GM18526 (cell line): Measurements from ENCODE around the gene CD200R1L.

Experiments used
- POLR2A ChIP-seq: IDR thresholded peaks from 3 replicates; pipeline ENCODE4 v1.6.1; 2011; ENCODE audit not compliant: insufficient read length; ENCODE audit errors: extremely low read depth

CD200R1L gene

GRCh38 chr3:112848196-112848595, 1.5 kb upstream of the CD200R1L start:
- no peak for TF ChIP-seq POLR2A

DNA sequence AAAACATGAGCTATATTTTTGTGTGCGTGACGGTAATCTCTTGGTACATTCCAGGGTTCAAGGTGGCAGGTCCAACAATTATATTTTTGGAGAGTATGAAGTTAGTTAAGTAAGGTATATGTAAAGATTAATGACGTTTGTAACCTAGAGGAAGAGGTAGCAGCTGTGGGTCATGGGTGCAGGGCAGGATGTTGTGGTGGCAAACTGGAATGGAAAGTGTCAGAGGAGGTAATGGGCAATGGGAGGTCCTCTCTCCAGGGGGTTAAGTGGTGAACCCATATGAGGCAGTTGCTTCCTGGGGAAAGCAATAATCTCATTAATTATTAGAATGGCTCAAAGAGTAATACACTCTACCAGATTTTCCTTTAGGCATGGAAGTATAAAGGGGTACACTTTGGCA, 1.0 kb upstream of the CD200R1L start:
- no peak for TF ChIP-seq POLR2A

DNA sequence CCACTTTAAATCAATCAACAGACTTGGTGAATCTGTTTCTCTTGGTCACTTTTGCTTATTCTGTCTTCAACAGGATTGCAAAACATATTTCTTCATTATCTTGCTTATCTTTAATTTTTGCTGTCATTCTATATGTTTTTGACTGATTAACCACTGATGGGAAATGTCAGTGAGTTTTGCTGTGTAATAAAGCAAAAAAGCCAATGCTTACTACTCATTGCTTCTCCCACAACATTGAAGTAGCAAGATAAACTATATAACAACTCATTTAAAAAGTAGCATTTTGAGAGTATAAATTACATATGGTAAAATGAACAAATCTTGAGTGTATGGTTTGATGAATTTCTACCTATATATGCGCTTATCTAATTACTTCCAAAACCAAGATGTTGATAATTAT, 892 bp downstream of the CD200R1L start:
- no peak for TF ChIP-seq POLR2A

GRCh38 chr3:112829046-112829445, 17.6 kb downstream of the CD200R1L start:
- no peak for TF ChIP-seq POLR2A

DNA sequence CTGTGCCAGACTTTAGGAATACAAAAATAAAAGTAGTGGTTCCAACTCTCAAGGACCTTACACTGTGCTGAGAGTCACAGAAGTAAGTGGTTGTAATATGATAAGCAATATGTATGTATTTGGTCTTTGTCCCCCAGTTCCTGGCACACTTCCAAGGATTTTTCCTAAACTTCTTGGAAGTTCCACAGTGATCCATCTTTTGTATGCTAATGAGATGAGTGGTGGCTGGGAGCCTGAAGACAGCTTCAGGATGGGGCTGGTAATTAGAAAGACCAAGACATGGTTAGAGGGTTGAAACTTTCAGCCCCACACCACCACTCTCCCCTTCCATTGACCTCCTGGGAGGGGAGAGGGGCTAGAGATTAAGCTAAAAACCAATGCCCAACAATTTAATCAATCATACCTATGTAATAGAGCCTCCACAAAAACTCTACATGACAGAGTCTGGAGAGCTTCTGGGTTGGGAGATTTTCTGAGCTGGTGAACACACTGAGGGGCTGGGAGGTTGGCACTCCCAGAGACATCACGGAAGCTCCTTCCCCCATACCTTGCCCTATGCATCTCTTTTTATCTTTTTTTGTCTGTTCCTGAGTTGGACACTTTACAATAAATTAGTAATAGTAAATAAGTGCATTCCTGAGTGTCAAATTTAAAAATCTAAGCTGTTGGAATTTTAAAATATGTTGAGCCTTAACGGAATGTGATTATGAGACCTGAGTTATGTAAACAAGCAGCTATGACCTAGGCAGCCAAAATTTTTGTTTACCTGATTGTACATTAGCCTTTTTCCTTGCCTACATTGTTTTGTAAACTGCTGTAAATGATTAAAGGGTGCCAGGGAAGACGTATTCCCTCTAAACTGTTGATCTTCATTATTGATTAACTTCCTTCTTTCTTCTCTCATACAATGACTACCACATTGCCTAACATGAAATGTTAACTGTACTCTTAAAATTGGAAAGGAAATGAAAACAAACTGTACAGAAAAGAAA, 24.3 kb downstream of the CD200R1L start:
- TF ChIP-seq POLR2A = no peak

DNA sequence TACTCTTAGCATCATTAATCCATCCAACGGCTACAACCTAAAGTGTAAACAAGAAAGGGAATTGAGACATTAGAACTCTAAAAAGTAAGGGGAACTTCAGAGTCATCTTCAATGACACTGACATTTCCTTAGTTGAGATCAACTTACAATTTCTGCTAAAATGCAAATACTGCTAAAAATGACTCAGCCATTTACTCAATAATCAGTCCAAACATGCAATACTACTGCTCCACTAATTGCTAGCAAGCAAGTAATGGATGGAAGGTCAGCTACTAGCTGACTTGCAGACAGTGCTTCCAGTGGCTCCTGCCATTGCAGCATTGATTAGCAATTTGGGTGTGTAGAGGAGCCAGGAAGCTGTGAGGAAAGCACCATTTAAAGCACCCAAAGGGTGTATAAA, 28.4 kb downstream of the CD200R1L start:
- TF ChIP-seq POLR2A = no peak

DNA sequence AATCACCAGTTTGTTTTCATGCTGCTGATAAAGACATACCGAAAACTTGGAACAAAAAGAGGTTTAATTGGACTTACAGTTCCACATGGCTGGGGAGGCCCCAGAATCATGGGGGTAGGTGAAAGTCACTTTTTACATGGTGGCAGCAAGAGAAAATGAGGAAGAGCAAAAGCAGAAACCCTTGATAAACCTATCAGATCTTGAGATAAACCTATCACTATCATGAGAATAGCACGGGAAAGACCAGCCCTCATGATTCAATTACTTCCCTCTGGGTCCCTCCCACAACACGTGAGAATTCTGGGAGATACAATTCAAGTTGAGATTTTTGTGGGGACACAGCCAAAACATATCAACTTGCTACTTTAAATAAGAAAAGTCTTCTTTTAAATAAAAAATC, 28.9 kb downstream of the CD200R1L start:
- TF ChIP-seq POLR2A = no peak

GRCh38 chr3:112817271-112817670, 29.4 kb downstream of the CD200R1L start:
- no peak for TF ChIP-seq POLR2A

DNA sequence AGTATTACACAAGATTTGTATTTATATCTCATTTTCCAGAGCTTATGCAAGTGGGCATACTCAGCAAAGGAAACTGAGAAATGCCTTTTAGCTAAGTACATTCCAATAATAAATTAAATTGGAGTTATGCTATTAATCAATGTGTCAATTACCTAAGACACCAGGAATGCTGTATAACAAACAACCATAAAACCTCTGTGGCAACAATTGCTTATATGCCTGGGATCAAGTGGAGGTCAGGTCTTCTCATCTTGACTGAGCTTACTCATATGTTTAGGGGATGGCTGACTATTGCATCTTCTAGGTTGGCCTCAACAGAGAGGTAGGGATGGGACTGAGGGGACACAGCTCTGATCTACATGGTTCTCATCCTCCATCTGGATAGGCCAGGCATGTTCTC, 30.7 kb downstream of the CD200R1L start:
- no peak for TF ChIP-seq POLR2A

- TF ChIP-seq POLR2A = no peak
Measured at GRCh38 chr3:112814266-112814665, 32.4 kb downstream of the CD200R1L start.

GRCh38 chr3:112813723-112814171, 32.9 kb downstream of the CD200R1L start:
- TF ChIP-seq POLR2A = no peak

GRCh38 chr3:112813016-112813415, 33.6 kb downstream of the CD200R1L start:
- no peak for TF ChIP-seq POLR2A

GRCh38 chr3:112811917-112812660, 34.6 kb downstream of the CD200R1L start:
- TF ChIP-seq POLR2A = no peak

DNA sequence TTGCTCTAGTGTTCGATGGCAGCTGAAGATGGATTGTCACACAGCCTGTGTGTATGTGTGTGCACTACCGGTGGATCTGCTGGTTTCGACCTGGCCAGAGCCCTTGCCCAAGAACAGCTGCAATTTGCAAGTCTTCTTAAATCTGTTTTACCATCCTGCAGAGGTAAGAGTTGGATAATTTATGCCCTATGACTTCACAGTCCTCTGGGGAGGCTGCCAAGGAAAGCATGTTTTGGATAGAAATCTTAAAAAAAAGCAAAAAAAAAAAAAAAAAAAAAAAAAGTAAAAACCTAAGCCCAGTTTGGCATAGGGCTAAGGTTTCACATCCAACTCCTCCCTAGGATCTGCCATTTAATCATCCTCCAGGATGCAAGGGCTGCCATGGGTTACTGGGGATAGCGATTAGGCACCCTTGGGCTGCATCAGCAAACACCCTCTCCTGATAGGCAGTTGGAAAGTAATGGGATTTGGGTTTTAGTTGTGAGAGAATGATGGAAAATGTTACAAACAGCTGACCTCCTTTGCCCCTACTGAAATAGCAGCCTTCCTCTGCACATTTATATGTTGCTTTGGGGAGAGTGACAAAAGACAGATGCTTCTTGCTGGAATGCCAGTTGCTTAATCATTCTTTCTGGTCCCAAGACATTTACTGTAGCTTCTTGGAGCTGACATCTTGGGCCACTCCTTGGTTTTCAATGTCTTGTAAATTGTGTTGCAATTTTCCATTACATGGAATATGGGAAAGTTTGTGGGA, 35.4 kb downstream of the CD200R1L start:
- TF ChIP-seq POLR2A = no peak

DNA sequence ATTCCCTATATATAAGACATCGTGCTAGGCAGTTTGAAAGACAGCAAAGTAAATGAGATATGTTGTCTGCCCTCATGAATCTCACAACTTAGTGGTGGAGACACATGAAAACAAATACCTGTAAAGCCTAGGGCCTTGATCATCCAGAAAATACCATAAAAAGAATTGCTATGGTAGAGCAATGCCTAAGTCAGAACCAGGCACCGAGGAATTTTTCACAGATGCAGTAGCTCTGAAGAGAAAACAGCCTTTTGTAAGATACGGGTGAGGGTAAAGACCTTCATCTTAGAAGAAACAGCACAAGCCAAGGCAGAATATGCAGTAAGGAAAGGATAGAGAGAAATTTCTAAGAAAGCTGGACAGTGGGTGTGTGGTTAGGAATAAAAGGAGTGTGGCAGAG, 36.1 kb downstream of the CD200R1L start:
- TF ChIP-seq POLR2A = no peak
